CD4-positive, alpha-beta T cell (primary cell): ENCODE data around the gene SLC25A13. TPM values are rescaled to one million over a fixed set of nuclear protein-coding genes. Genes with fewer than 3 reads are reported as not detected.

Source experiments
- ATAC-seq: fragments of 200-7000 bp; cut with Tn5 transposase; one replicate; pipeline ENCODE4 v1.10.0; 2022; ENCODE audit warnings: mild to moderate bottlenecking; ENCODE audit not compliant: poor library complexity
- CTCF ChIA-PET: fragments of 350-600 bp; sonication (Branson Sonifier 250); formaldehyde crosslinking; loops from one replicate; lab custom pipeline; 2021; ENCODE audit warnings: antibody characterized with exemption, inconsistent platforms; lab: Charles Lee
- POLR2A ChIA-PET: fragments of 350-600 bp; sonication (Branson Sonifier 250); formaldehyde crosslinking; loops from one replicate; lab custom pipeline; 2021; ENCODE audit warnings: antibody characterized with exemption, inconsistent platforms; lab: Charles Lee
- DNase-seq, 14 experiments: peaks; one replicate each; pipeline ENCODE4 v3.0.0-alpha.2; 2013 to 2020; ENCODE audit warnings: mixed read lengths in 2 of 14
- H3K27ac ChIP-seq, 2 donors: one replicate each; pipeline versions ENCODE4 v1.5.1 to v1.7.0; 2013; ENCODE audit warnings: low read length in 2 of 2, low read depth in 1 of 2, mild to moderate bottlenecking in 1 of 2
- H3K27me3 ChIP-seq, 2 experiments: 1 replicate in 1 of 2; 2 replicates in 1 of 2; pipeline versions ENCODE4 v1.6.1 to v1.7.0; 2013; ENCODE audit warnings: low read length in 2 of 2, control low read depth in 1 of 2, mild to moderate bottlenecking in 1 of 2, moderate library complexity in 1 of 2; ENCODE audit not compliant: insufficient read depth in 2 of 2, control insufficient read depth in 1 of 2
- H3K36me3 ChIP-seq: one replicate; pipeline ENCODE4 v1.6.1; 2013; ENCODE audit warnings: low read length, control low read depth; ENCODE audit not compliant: insufficient read depth
- H3K4me1 ChIP-seq: one replicate; pipeline ENCODE4 v1.6.1; 2013; ENCODE audit warnings: low read length, control low read depth; ENCODE audit not compliant: insufficient read depth
- H3K4me3 ChIP-seq: one replicate; pipeline ENCODE4 v1.5.1; 2013; ENCODE audit warnings: mild to moderate bottlenecking, low read length, moderate library complexity
- H3K9me3 ChIP-seq, 2 experiments: 1 replicate in 1 of 2; 2 replicates in 1 of 2; pipeline versions ENCODE4 v1.6.1 to v1.7.0; 2013; ENCODE audit warnings: low read length in 2 of 2, mild to moderate bottlenecking in 2 of 2, control low read depth in 1 of 2, moderate library complexity in 1 of 2; ENCODE audit not compliant: control insufficient read depth in 1 of 2, insufficient read depth in 1 of 2
- H3K27ac Mint-ChIP-seq: one replicate; pipeline ENCODE4 v1.8.0; 2020; ENCODE audit warnings: mixed read lengths
- H3K27me3 Mint-ChIP-seq: one replicate; pipeline ENCODE4 v1.8.0; 2021; ENCODE audit warnings: mixed read lengths
- H3K36me3 Mint-ChIP-seq: one replicate; pipeline ENCODE4 v1.8.0; 2021; ENCODE audit warnings: low read depth, mixed read lengths
- H3K4me1 Mint-ChIP-seq: one replicate; pipeline ENCODE4 v1.8.0; 2021; ENCODE audit warnings: low read depth, mixed read lengths
- H3K4me3 Mint-ChIP-seq: one replicate; pipeline ENCODE4 v1.8.0; 2020; ENCODE audit warnings: mild to moderate bottlenecking, mixed read lengths
- H3K9me3 Mint-ChIP-seq: one replicate; pipeline ENCODE4 v1.8.0; 2020; ENCODE audit warnings: mixed read lengths
- intact Hi-C, 2 experiments: fragments of 100-400 bp; cut with DNase I in 1 of 2; cut with micrococcal nuclease in 1 of 2; formaldehyde crosslinking; loops; one replicate each; pipeline versions ENCODE4 v1.15.1 to v1.9.0; 2023 to 2025; cut with DNase I, micrococcal nuclease
- microRNA-seq: library from miRNA; unstranded; fragments of <30 nt; microRNA quantifications from one replicate; pipeline ENCODE4 v1.2.0, GENCODE V29; 2021; ENCODE audit warnings: borderline microRNAs expressed, borderline replicate concordance
- total RNA-seq, 174 experiments: library from RNA in 2 of 174; stranded (reverse) in 2 of 174; gene quantifications; one replicate each; pipeline ENCODE4 v1.2.3 and lab custom pipeline; 2021 to 2026
- TF ChIP-seq, protein P1 (sequence below): fragments of 200-600 bp; IDR thresholded peaks from one replicate; pipeline ENCODE4 v1.8.0; 2022; ENCODE audit warnings: antibody characterized with exemption, mild to moderate bottlenecking

The SLC25A13 gene
- total RNA-seq, 2 experiments from 2014 or later = 12.7 to 13.5 TPM

DNA sequence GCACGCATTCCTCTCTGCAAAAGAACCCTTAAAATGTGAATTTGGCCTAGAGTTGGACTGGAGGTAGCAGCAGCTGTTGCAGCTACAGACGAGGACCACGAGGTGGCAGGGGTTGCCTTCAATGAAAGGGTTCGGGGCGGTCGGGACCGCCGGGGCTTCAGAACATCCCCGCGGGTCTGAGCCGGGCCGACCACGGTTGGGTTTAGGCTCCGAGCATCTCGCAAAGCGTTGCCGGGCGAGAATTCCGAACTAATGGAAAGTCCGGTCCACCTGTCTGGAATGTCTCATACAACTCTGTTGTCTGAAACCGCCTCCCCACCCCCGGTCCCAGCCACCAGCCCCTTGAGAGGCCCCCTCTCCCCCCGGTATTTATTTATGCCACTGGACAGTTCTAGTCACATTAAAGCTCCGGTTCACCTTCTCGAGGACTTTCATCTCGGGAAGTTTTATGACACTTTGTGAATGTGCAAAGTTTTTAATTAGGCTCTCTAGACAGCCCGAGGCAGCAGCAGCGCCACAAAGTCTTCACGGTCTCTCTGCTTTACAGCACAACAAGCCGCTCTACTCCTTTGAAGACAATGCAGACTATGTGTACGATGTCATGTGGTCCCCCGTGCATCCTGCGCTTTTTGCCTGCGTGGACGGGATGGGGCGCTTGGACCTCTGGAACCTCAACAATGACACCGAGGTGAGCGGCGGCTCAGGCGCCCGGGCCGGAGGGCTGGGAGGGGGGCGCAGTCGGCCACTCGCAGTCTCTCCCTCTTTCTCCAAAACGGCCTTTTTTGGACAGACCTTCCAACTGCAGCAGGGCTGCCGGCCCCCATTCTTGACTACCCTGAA, 246.2 kb downstream of the SLC25A13 start:
- ATAC-seq (peak; percentile 80), DNase-seq (peak; percentile 20 to 66 (median 28))
- H3K9me3 ChIP-seq = peaks cover 0 to 3% of the 10 kb centered on the region in 2 experiments
- no peaks in the 10 kb centered on the region for H3K36me3 ChIP-seq
- Mint-ChIP-seq H3K27me3 (peaks cover 58% of the 10 kb centered on the region), H3K36me3 (no peaks in the 10 kb centered on the region), H3K9me3 (no peaks in the 10 kb centered on the region), H3K4me3 (peak overlapping the region; percentile 90), H3K27ac (no peak overlapping the region), H3K4me1 (peaks cover 8% of the 10 kb centered on the region)
- intact Hi-C loops = loop anchor here (1.0 to 2.0 kb wide), 3 partner anchors 952 to 1759 kb away; no protein-coding TSS in a partner anchor
- H3K4me3 ChIP-seq = peak overlapping the region; percentile 41
- ChIA-PET POLR2A (no interaction called here), CTCF (interaction anchor here (0.7 to 3.5 kb wide), 2 partner anchors 951 to 952 kb away, joined by 3 to 14 read pairs; no protein-coding TSS in a partner anchor)
- H3K27me3 ChIP-seq = peaks cover 11 to 46% of the 10 kb centered on the region in 2 experiments
- TF ChIP-seq, protein P1, sequence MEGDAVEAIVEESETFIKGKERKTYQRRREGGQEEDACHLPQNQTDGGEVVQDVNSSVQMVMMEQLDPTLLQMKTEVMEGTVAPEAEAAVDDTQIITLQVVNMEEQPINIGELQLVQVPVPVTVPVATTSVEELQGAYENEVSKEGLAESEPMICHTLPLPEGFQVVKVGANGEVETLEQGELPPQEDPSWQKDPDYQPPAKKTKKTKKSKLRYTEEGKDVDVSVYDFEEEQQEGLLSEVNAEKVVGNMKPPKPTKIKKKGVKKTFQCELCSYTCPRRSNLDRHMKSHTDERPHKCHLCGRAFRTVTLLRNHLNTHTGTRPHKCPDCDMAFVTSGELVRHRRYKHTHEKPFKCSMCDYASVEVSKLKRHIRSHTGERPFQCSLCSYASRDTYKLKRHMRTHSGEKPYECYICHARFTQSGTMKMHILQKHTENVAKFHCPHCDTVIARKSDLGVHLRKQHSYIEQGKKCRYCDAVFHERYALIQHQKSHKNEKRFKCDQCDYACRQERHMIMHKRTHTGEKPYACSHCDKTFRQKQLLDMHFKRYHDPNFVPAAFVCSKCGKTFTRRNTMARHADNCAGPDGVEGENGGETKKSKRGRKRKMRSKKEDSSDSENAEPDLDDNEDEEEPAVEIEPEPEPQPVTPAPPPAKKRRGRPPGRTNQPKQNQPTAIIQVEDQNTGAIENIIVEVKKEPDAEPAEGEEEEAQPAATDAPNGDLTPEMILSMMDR = peak; percentile 72
- H3K4me1 ChIP-seq = peaks cover 11% of the 10 kb centered on the region
- no peak overlapping the region for H3K27ac ChIP-seq

DNA sequence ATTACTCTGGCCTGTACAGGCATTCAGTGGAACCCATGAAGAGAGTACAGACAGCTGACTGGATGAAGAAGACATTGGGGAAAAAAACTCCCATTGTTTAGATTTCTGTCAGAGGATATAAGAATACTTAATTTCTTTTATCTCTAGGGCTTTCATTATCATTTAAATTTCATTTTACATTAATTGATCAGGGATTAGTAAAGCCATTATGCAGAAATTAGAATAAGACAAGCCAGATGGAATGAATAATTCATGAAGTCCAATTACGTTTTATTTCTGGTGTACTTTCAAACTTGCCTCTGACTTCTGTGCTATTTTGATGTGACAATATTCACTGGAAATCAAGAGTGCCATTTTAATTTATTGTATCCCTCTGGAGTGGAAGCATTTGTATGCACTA, 247.0 kb downstream of the SLC25A13 start:
- no peaks in the 10 kb centered on the region for H3K9me3 Mint-ChIP-seq
- no peak for DNase-seq
- intact Hi-C loops = loop anchor here (1.0 to 2.0 kb wide), 3 partner anchors 952 to 1760 kb away; no protein-coding TSS in a partner anchor
- TF ChIP-seq, protein P1 = no peak
- no peak for ATAC-seq
- no peaks in the 10 kb centered on the region for H3K36me3 Mint-ChIP-seq
- peaks cover 11% of the 10 kb centered on the region for H3K4me1 ChIP-seq
- H3K27me3 Mint-ChIP-seq = peaks cover 58% of the 10 kb centered on the region
- peaks cover 11 to 53% of the 10 kb centered on the region in 2 experiments for H3K27me3 ChIP-seq
- H3K4me3 ChIP-seq = no peak overlapping the region
- H3K36me3 ChIP-seq = no peaks in the 10 kb centered on the region
- H3K27ac ChIP-seq = no peak overlapping the region
- H3K9me3 ChIP-seq = peaks cover 0 to 3% of the 10 kb centered on the region in 2 experiments
- CTCF ChIA-PET = interaction anchor here (0.7 to 3.5 kb wide), 2 partner anchors 952 to 953 kb away, joined by 3 to 14 read pairs; no protein-coding TSS in a partner anchor
- POLR2A ChIA-PET = no interaction called here
- H3K4me1 Mint-ChIP-seq = peaks cover 8% of the 10 kb centered on the region
- H3K27ac Mint-ChIP-seq = no peak overlapping the region
- H3K4me3 Mint-ChIP-seq = no peak overlapping the region

Small RNAs within 50 kb of the gene (microRNA-seq; reads per million reads assigned to microRNA genes)
- not detected for gene MIR591
